Stomach smooth muscle (tissue), 2 donors: ENCODE results near the gene SOWAHB.

ENCODE experiments used
- H3K27ac ChIP-seq: one replicate; pipeline ENCODE4 v1.7.0; 2013; ENCODE audit warnings: mild to moderate bottlenecking, low read length, inconsistent platforms
- H3K27me3 ChIP-seq, 2 donors: one replicate each; pipeline ENCODE4 v1.7.0; 2013; ENCODE audit warnings: low read length in 2 of 2; ENCODE audit not compliant: insufficient read depth in 2 of 2, control insufficient read depth in 1 of 2
- H3K36me3 ChIP-seq, 2 donors: one replicate each; pipeline ENCODE4 v1.7.0; 2013; ENCODE audit warnings: low read length in 2 of 2; ENCODE audit not compliant: control insufficient read depth in 2 of 2, insufficient read depth in 2 of 2
- H3K4me1 ChIP-seq: one replicate; pipeline ENCODE4 v1.7.0; 2013; ENCODE audit warnings: low read length; ENCODE audit not compliant: control insufficient read depth, insufficient read depth
- H3K4me3 ChIP-seq, 2 donors: one replicate each; pipeline ENCODE4 v1.7.0; 2013; ENCODE audit warnings: low read length in 2 of 2
- H3K9ac ChIP-seq, 2 donors: one replicate each; pipeline ENCODE4 v1.7.0; 2013; ENCODE audit warnings: low read length in 2 of 2, mild to moderate bottlenecking in 1 of 2
- H3K9me3 ChIP-seq, 2 donors: one replicate each; pipeline ENCODE4 v1.7.0; 2013; ENCODE audit warnings: low read length in 2 of 2; ENCODE audit not compliant: control insufficient read depth in 2 of 2
- donor health status: healthy.
- donor health status: Pancreatic carcinoma.

The SOWAHB gene

DNA sequence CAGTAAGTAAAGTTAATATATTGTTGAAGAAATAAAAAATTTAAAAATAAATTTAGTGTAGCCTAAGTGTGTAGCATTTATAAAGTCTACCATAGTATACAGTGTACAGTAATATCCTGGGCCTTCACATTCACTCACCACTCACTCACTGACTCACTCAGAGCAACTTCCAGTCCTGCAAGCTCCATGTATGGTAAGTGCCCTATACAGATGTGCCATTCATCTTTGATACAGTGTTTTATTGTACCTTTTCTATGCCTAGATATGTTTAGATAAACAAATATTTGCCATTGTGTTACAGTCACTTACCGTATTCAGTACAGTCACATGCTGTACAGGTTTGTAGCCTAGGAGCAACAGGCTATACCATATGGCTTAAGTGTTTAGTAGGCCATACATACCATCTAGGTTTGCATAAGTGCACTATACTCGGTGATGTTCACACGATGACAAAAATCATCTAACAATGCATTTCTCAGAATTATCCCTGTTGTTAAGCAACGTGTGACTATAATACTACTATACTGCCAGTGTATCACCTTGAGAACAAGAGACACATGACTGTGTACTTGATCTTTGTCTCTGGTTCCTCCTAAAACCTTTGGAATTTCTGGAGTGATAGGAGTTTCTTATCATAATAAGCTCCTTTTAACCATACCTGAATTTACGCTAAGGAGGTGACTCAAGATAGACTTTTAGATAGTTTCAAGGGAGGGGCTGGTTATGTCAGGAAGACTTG, 25.8 kb upstream of the SOWAHB start:
- Histone ChIP-seq H3K27ac (no peak overlapping the region), H3K36me3 (no peaks in the 10 kb centered on the region), H3K9me3 (no peaks in the 10 kb centered on the region), H3K4me3 (no peak overlapping the region), H3K27me3 (no peaks in the 10 kb centered on the region), H3K4me1 (no peaks in the 10 kb centered on the region), H3K9ac (no peak overlapping the region)

DNA sequence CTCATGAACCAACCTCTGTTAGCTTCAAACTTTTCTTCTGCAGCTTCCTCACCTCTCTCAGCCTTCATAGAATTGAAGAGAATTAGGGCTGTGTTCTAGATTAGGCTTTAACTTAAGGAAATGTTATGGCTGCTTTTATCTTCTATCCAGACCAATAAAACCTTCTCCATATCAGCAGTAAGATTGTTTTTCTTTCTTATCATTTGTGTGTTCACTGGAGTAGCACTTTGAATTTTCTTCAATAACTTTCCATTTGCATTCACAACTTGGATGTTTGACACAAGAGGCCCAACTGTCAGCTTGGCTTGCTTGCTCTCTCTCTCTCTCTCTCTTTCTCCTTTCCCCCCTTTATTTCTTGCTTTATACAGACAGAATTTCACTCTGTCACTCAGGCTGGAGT, 22.8 kb upstream of the SOWAHB start:
- no peak overlapping the region for H3K27ac ChIP-seq

DNA sequence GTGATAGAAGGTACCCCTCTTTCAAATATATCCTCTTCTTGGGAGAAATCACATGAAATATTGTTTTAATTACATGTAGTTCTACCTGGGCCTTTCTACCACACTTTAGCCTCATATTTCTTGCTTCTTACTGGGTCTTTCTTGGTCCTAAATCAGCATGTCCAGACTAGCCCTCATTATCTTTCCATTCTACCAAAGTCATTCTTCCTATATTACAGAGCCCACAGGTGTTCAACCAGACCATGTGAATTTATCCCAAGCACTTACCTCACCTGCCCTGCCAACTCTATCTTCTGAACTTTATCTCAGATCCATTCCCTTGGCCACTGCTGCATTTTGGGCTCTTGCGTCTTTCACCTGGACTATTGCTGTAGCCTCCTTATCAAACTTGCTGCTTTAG, 11.8 kb upstream of the SOWAHB start:
- Histone ChIP-seq H3K27me3 (no peaks in the 10 kb centered on the region), H3K36me3 (no peaks in the 10 kb centered on the region), H3K9ac (no peak overlapping the region), H3K4me3 (no peak overlapping the region), H3K27ac (no peak overlapping the region), H3K4me1 (no peaks in the 10 kb centered on the region), H3K9me3 (no peaks in the 10 kb centered on the region)

More for the DNA sequence above, 22.8 kb upstream of the SOWAHB start:
- H3K27me3 ChIP-seq, result no peaks in the 10 kb centered on the region
- H3K9ac ChIP-seq, result no peak overlapping the region
- H3K36me3 ChIP-seq, result no peaks in the 10 kb centered on the region
- H3K4me1 ChIP-seq, result no peaks in the 10 kb centered on the region
- H3K4me3 ChIP-seq, result no peak overlapping the region
- H3K9me3 ChIP-seq, result no peaks in the 10 kb centered on the region

DNA sequence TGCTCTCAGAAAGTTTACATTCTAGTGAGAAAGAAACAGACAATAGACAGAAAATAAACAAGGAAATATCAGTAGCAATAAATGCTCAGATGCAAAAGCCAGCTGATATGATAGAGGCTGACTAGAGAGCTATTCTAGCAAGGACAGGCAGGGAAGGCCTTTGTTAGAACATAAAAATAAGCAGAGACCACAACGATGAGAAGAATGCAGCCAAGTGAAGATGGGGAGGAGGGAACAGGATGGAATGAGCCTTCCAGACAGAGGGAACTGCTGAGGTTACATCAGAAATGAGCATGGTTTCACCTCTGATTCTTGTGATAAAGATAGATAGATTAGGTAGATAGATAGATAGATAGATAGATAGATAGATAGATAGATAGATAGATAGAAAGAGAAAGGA, 7.6 kb upstream of the SOWAHB start:
- Histone ChIP-seq H3K9ac (no peak overlapping the region), H3K9me3 (no peaks in the 10 kb centered on the region), H3K36me3 (no peaks in the 10 kb centered on the region), H3K27me3 (no peaks in the 10 kb centered on the region), H3K27ac (no peak overlapping the region), H3K4me3 (no peak overlapping the region), H3K4me1 (no peaks in the 10 kb centered on the region)

DNA sequence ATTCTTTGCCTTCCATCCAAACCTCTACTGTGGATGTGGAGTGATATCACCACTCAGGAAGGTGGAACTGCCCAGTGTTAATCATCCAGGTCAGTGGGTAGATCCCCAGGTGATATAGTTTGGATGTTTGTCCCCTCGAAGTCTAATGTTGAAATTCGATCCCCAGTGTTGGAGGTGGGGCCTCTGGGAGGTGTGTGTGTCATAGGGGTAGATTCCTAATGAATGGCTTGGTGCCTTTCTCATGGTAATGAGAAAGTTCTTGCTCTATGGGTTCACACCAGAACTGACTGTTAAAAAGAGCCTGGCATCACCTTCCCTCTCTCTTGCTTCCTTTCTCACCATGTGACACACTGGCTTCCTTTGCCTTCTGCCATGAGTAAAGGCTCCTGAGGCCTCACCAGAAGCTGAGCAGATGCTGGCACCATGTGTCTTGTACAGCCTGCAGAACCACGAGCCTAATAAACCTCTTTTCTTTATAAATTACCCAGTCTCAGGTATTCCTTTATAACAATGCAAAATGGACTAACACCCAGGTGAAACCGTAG, 6.8 kb upstream of the SOWAHB start:
- H3K36me3 ChIP-seq, result no peaks in the 10 kb centered on the region
- no peak overlapping the region for H3K4me3 ChIP-seq
- no peak overlapping the region for H3K9ac ChIP-seq
- no peaks in the 10 kb centered on the region for H3K27me3 ChIP-seq
- H3K4me1 ChIP-seq, result no peaks in the 10 kb centered on the region
- H3K9me3 ChIP-seq, result no peaks in the 10 kb centered on the region
- no peak overlapping the region for H3K27ac ChIP-seq

DNA sequence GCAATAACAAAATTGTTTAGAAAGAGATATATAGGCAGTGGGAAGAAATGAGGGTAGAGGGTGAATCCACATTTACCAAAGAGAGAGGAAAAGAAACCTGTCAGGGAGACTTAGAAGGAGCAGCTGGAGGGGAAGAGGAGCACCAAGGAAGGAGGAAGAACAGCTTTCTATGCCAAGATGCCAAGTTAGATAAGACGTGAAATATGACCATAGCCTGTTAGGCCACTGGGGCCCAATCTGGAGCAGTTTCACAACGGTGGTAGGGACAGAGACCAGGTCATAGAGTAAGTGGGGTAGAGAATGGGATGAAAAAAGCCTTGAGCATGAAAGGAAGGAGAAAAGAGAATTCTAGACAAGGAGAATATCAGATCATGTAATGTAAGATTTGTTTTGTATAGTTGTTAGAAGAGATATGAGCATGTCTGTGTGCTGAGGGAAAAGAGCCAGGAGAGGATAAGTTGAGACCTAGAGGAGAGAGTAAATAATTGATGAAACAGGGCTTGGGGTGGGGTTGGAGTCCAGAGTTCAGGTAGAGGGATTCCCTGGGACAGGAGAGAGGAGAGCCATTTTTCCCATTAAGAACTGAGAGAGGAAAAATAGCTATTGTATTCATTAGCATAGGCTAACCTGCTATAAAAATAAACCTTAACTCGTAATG, 4.4 kb upstream of the SOWAHB start:
- Histone ChIP-seq H3K27ac (no peak overlapping the region), H3K9me3 (no peaks in the 10 kb centered on the region), H3K4me1 (peaks cover 6% of the 10 kb centered on the region), H3K36me3 (no peaks in the 10 kb centered on the region), H3K27me3 (peaks cover 0 to 4% of the 10 kb centered on the region in 2 donors), H3K9ac (no peak overlapping the region), H3K4me3 (no peak overlapping the region)

DNA sequence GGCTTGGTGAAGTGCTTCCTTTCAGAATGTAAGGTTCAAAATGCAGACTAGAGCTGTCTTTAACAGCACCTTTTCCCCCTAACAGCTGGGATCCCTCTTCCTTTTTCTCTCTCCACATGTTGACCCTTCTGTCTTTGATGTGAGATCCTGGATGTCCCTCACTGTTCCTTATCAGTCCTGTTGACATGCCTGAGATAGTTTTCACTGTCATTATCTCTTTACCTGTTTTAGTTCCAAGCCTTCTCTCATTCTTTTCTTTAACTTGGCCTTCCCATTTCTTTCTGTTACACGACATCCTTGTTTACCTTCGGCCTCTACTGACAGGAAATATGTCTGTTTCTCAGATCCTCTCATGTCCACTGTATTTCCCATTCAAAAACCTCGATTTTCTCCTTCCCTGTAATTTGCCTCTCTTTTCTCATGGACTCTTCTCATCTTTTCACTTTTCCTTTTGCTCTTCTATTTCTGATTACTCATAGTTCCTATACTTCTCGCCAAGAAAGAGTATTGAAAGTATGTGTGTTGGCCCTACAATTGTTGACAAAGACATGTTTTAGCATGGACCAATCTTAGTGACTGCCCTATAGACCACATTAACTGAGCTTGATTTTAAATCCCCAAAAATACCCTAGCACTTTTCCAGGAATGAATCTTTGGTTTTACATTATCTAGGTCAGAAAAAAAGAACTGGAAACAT, 1.2 kb upstream of the SOWAHB start:
- no peak overlapping the region for H3K4me3 ChIP-seq
- no peak overlapping the region for H3K27ac ChIP-seq

DNA sequence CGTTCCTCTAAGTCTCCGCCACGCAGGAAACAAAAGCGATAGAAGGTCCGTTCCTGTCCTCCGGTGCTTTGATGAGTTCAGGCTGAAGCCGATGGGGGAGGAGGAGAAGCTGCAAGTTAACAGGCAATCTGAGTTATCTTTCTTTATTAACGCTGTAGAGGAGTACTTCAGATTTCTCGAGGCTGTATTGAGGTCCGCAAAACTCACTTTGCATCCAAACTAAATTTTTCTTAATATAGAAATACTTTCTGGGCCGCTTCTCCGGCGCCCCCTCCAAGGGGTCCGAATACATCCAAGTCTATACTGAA, 395 bp upstream of the SOWAHB start:
- Histone ChIP-seq H3K9me3 (no peaks in the 10 kb centered on the region), H3K27ac (no peak overlapping the region), H3K9ac (no peak overlapping the region), H3K27me3 (peaks cover 20 to 31% of the 10 kb centered on the region in 2 donors), H3K4me1 (peaks cover 9% of the 10 kb centered on the region), H3K4me3 (peak overlapping the region; percentile 59 to 73), H3K36me3 (no peaks in the 10 kb centered on the region)

More for the DNA sequence above, 1.2 kb upstream of the SOWAHB start:
- H3K36me3 ChIP-seq, result no peaks in the 10 kb centered on the region
- peaks cover 9% of the 10 kb centered on the region for H3K4me1 ChIP-seq
- peaks cover 20 to 31% of the 10 kb centered on the region in 2 donors for H3K27me3 ChIP-seq
- no peak overlapping the region for H3K9ac ChIP-seq
- no peaks in the 10 kb centered on the region for H3K9me3 ChIP-seq

GRCh38 chr4:76896614-76897535, 1.1 kb downstream of the SOWAHB start:
- H3K27me3 ChIP-seq, result peaks cover 20 to 35% of the 10 kb centered on the region in 2 donors
- no peaks in the 10 kb centered on the region for H3K36me3 ChIP-seq
- no peak overlapping the region for H3K27ac ChIP-seq
- H3K9me3 ChIP-seq, result no peaks in the 10 kb centered on the region
- H3K4me3 ChIP-seq, result peak overlapping the region; percentile 23 to 73
- H3K4me1 ChIP-seq, result peaks cover 9% of the 10 kb centered on the region
- H3K9ac ChIP-seq, result no peak overlapping the region

GRCh38 chr4:76896048-76896447, 1.9 kb downstream of the SOWAHB start:
- Histone ChIP-seq H3K9me3 (no peaks in the 10 kb centered on the region), H3K4me3 (no peak overlapping the region), H3K4me1 (peaks cover 9% of the 10 kb centered on the region), H3K36me3 (no peaks in the 10 kb centered on the region), H3K27ac (no peak overlapping the region), H3K27me3 (peaks cover 20 to 35% of the 10 kb centered on the region in 2 donors), H3K9ac (no peak overlapping the region)
